ENCODE data around the gene AMER1.
"Not testable (repeated sequence)": the region's sequence is repeated elsewhere in the genome, so short reads cannot be mapped to it uniquely, and the experiment has no call there.

AMER1 gene

GRCh38 chrX:64205441-64205734, at the start of gene AMER1:
AMER1 (minus strand) TSS chrX:64205708; CDS start chrX:64193286, 12,422 bp downstream.
- no peak for DNase-seq (ENCODE audit: low read depth in 4 of 4, low spot score in 1 of 4)

GRCh38 chrX:64230123-64230970, 24.8 kb upstream of the AMER1 start, which contains the start of gene ASB12:
ASB12 (minus strand) TSS chrX:64230607; CDS start chrX:64225650, 4,957 bp downstream.
- DNase-seq (ENCODE audit: low read depth in 4 of 4, low spot score in 1 of 4) = no peak

DNA sequence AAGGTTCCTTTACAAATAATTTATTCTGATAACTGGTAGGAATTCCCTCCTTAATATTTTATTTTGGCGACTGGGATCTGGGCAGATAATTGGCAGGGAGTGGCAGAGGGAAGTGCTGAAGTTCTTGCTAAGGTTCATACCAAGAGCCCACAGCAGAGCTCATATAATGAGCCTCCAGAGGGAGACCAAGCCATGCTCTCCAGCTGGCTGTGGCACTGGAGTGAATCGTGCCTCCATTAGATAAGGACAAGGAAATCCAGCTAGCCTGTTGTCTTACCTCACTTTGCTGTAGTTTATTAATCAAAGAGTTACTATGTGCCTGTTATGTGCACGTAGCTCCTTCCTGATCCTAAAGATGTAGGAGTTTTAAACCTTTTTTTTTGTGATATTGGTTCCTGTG, 23.6 kb upstream of the AMER1 start:
- DNase-seq (ENCODE audit: low read depth in 4 of 4, low spot score in 1 of 4) = no peak

- DNase-seq (ENCODE audit: low read depth in 4 of 4, low spot score in 1 of 4) = no peak
These were observed 12.5 kb upstream of the AMER1 start for GRCh38 chrX:64218023-64218422.

- DNase-seq (ENCODE audit: low read depth in 4 of 4, low spot score in 1 of 4) = not testable (repeated sequence)
These were observed 8.5 kb upstream of the AMER1 start for GRCh38 chrX:64213989-64214388.

DNA sequence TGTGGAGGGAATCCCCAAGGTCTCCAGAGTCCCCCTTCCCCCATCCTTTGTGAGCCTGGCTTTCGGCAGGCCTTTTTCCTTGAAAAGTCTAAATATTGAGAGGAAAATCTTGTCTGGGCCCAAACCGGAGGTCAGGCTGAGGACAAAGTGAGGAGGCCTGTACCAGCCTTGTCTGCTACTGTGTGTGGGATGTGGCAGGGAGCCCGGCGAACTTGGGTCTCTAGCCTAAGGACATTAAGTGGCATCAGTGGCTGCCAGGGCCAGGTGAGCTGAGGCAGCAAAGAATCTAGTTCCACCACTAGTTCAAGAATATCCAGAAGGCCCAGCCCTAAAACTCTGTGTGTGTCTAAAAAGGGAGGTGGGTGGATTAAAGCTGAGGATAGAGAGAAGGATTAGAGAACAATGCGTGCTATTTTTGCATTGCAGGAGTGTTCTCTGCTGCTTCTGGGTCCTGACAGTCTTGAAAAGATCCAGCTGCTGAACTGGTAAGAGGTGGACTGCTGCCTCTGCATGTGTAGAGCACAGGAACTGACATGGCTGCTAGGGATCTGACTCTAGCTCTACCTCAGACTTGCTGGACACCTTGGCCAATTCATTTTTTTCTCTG, 1.2 kb upstream of the AMER1 start:
- no peak for DNase-seq (ENCODE audit: low read depth in 4 of 4, low spot score in 1 of 4)

- DNase-seq (ENCODE audit: low read depth in 4 of 4, low spot score in 1 of 4) = peak; percentile 57 to 77 (median 72)
These were observed 410 bp upstream of the AMER1 start for GRCh38 chrX:64205735-64206501.

DNA sequence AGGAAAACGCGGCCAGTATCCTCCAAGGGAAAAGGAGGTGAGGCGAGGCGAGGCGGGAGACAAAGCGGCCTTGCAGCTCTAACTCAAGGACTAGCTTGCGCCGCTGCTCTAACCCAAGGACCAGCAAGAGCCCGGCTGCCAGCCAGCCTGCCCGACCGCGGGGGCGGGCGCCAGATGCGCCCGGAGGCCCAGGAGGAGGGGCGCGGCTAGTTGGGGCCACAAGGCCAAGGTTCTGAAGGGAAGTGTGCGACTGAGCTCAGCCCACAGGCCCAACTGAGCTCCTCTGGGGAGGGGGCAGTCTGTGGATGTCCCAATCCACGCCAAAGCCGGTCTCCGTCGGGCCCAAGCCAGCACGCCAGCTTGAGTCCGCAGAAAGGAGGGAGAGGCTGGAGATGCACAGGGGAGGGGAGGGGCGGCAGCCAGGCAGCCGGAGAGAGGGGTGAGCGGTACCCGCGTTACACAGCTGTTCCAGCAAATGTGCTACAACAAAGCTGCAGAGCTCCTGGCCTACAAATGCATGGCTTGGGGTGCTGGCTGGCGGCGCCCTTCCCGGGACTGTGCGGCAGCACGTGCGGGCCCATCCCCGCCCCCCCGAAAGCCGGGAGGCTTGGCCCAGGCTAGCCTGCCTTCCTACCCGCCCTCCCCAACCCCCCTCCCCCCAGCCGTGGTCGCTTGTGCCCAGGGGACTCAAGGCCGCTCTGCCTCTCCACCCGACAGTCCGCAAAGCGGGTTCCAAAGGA, 637 bp downstream of the AMER1 start:
- peak in 2 of 4 experiments; percentile 2 to 3 for DNase-seq (ENCODE audit: low read depth in 4 of 4, low spot score in 1 of 4)

- no peak for DNase-seq (ENCODE audit: low read depth in 4 of 4, low spot score in 1 of 4)
These were observed 1.3 kb downstream of the AMER1 start for GRCh38 chrX:64204252-64204651.

DNA sequence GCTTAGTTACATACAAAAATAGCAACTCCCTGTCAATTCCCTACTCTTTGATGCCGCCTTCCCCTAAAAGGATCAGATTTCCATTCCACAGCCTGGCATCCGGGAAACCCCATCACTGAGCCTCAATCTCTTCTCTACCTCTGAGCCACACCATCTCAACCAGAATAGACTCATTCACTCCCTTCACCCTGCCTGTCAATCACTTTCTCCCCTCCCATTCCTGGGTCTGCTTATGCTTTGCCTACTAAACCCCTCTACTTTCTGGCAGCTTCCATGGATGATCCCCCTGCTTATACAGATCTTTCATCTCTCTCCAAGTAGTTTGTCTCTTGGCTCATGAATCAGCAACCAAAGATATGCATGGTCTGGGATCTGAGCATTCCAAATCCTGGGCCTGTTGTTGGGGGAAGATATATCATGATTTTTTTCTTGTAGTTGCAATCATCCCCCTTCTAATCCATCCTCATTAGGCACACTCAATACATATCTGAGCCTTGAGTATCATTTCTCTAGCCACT, 2.6 kb downstream of the AMER1 start:
- DNase-seq (ENCODE audit: low read depth in 4 of 4, low spot score in 1 of 4) = no peak

DNA sequence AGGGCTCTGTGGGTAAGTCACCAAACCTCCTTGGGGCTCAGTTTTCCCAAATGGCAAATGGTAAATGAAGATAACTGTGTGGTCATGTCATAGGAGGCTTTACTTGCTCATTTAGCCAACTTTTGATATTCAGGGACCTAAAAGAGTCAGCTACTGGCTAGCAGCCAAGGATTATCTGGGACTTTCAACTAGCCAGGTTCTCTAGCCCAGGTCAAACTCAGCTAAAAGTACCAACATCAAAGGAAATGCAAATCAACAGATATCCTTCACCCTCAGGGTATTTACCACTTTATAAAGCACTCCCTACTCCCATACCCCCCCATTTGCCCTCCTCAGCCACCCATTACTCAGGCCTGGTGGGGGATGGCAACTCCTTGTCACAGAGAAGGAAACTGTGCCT, 7.5 kb downstream of the AMER1 start:
- no peak for DNase-seq (ENCODE audit: low read depth in 4 of 4, low spot score in 1 of 4)

DNA sequence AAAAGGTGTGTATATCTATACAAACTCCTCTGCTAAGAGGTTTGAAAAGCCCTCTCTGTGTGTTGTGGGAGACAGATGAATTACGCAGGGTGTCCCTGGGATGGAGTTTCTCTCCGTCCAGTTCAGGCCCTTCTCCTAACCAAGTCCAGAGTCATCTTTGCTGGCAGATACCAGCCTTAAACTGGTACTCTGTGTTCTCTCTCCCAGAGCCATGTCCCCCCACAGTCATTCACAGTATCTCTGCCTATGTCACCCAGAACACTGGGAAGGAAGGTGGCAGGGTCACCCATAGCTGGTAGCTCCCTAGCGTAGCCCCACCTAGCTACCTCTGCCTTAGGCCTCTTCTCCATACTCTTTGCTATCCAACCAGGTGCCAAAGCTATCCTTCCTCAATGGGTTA, 8.9 kb downstream of the AMER1 start:
- DNase-seq (ENCODE audit: low read depth in 4 of 4, low spot score in 1 of 4) = no peak

GRCh38 chrX:64195862-64196261, 9.6 kb downstream of the AMER1 start:
- no peak for DNase-seq (ENCODE audit: low read depth in 4 of 4, low spot score in 1 of 4)

DNA sequence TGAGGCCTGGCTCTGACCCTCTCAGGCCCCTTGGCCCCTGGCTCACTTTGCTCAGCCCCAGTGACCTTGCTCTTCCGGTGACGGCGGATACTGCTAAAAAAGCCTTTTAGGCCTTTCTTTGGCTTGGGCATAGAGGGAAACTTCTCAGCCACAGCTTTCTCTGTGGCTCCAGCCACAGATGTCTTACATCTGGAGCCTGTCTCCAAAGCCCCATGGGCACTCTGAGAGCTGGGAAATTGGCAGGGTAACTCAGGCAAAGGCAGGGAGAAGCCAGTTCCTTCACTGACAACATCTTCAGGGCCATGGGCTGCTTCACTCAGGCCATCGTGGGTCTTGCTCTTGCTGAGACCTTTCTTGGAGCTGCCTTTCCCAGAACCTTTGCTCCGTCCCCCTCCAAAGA, 12.8 kb downstream of the AMER1 start:
- DNase-seq (ENCODE audit: low read depth in 4 of 4, low spot score in 1 of 4) = no peak

DNA sequence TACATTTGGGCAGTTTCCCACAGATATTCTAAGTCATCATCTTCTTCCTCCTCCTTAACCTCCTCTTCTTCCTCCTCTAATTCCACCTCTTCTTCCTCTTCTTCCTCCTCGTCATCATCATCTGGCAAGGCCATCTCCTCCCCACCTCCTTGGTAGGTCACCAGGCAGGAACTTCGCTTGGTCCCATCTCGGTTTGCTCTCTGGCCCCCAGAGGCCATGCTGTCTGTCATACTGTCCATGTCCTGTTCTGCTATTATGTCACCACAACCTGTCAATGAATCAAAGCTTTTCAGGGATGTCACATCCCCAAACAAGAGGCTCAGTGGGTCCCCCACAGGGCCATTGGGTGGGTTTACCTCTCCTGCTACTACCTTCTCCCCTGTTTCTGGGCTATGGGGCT, 13.5 kb downstream of the AMER1 start:
- DNase-seq (ENCODE audit: low read depth in 4 of 4, low spot score in 1 of 4) = no peak

- DNase-seq (ENCODE audit: low read depth in 4 of 4, low spot score in 1 of 4) = no peak
These were observed 14.1 kb downstream of the AMER1 start for GRCh38 chrX:64191281-64192010.

DNA sequence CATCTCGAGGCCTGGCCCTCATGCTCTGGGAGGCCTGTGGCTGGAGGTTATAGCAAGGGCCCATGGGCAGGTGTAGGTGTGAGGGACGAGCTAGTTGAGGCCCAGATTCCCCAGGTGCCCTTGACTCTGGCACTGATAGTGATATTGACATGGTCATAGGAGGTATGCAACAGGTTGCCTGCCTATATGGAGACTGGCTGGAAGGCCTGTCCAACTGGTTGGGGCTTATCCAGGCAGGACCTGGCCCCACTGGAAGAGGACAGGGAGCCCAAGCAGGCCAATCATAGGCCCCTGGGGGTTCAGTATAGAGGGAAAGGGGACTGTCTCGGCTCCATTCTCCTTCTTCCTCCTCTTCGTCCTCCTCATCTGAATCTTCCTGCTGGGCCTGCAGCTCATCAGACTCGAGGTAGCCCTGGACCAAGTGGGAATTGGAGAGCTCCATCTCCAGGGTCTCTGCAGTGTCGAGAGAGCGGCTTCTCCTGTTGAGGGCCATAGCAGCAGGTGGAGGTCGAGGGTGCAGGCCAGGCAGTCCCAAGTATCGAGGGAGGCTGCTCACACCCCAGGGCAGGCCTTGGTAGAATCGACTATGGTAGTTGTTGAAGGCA, 15.3 kb downstream of the AMER1 start:
- DNase-seq (ENCODE audit: low read depth in 4 of 4, low spot score in 1 of 4) = no peak

DNA sequence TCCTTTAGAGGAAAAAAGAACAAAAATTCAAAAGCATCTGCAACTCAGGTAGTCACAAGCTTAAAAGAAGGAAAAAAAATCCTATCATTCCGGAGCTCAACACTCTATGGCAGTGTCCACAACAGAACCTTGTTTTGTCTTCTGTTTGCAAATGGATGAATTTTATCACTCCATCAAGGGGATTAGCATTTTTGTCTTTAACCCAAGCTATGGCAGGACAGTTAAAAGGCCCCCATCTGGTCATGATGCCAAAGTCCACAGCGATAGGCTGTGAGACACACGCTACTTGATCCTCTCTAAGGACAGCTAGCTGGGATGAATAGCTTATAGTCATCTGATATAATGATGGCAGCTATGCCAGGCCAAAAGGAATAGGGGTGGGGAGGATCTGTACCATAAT, 16.6 kb downstream of the AMER1 start:
- DNase-seq (ENCODE audit: low read depth in 4 of 4, low spot score in 1 of 4) = no peak

GRCh38 chrX:64187762-64188150, 17.8 kb downstream of the AMER1 start:
- DNase-seq (ENCODE audit: low read depth in 4 of 4, low spot score in 1 of 4) = no peak

Data from stimulated activated CD4-positive, alpha-beta T cell treated with anti-CD3 and anti-CD28 coated beads, Interleukin-1b, Interleukin-23, amount 100 ng/mL, for 24 hours (primary cell).